Endodermal cell (in vitro differentiated cells): ENCODE results near the gene S100A12. TPM values are rescaled to one million over a fixed set of nuclear protein-coding genes. Genes with fewer than 3 reads are reported as not detected.
"Not testable (repeated sequence)": the region's sequence is repeated elsewhere in the genome, so short reads cannot be mapped to it uniquely, and the experiment has no call there.

Experiments used
- DNase-seq: peaks from one replicate; pipeline ENCODE4 v3.0.0-alpha.2; 2017
- H3K27ac ChIP-seq: 2 replicates; pipeline ENCODE4 v1.5.1; 2013; ENCODE audit warnings: mild to moderate bottlenecking, low read depth, low read length, moderate library complexity
- H3K27me3 ChIP-seq: 2 replicates; pipeline ENCODE4 v1.6.1; 2013; ENCODE audit warnings: mild to moderate bottlenecking, low read length, moderate library complexity; ENCODE audit not compliant: insufficient read depth, control insufficient read depth, poor library complexity, severe bottlenecking
- H3K36me3 ChIP-seq: 2 replicates; pipeline ENCODE4 v1.7.0; 2013; ENCODE audit warnings: mild to moderate bottlenecking, low read length, moderate library complexity; ENCODE audit not compliant: control insufficient read depth, insufficient read depth
- H3K4me1 ChIP-seq: one replicate; pipeline ENCODE4 v1.7.0; 2013; ENCODE audit warnings: low read length; ENCODE audit not compliant: control insufficient read depth, insufficient read depth
- H3K4me3 ChIP-seq: 2 replicates; pipeline ENCODE4 v1.5.1; 2013; ENCODE audit warnings: mild to moderate bottlenecking, low read length, moderate library complexity
- H3K9ac ChIP-seq: 2 replicates; pipeline ENCODE4 v1.6.1; 2013; ENCODE audit warnings: mild to moderate bottlenecking, low read length, moderate library complexity; ENCODE audit not compliant: poor library complexity, severe bottlenecking; ENCODE audit errors: extremely low read depth
- H3K9me3 ChIP-seq: 2 replicates; pipeline ENCODE4 v1.6.1; 2013; ENCODE audit warnings: mild to moderate bottlenecking, low read length, moderate library complexity; ENCODE audit not compliant: control insufficient read depth
- H3K27ac Mint-ChIP-seq: 2 replicates; pipeline ENCODE4 v1.8.0; 2020; ENCODE audit warnings: mixed read lengths
- H3K27me3 Mint-ChIP-seq: 2 replicates; pipeline ENCODE4 v1.8.0; 2021; ENCODE audit warnings: mild to moderate bottlenecking, mixed read lengths; ENCODE audit not compliant: insufficient read depth
- H3K36me3 Mint-ChIP-seq: 2 replicates; pipeline ENCODE4 v1.8.0; 2020; ENCODE audit warnings: low read depth, mixed read lengths
- H3K4me1 Mint-ChIP-seq: 2 replicates; pipeline ENCODE4 v1.8.0; 2020; ENCODE audit warnings: mixed read lengths
- H3K4me3 Mint-ChIP-seq: 2 replicates; pipeline ENCODE4 v1.8.0; 2020; ENCODE audit warnings: mild to moderate bottlenecking, moderate library complexity, mixed read lengths
- H3K9me3 Mint-ChIP-seq: 2 replicates; pipeline ENCODE4 v1.8.0; 2020; ENCODE audit warnings: mild to moderate bottlenecking, mixed read lengths
- WGBS, 2 experiments: methylation state at CpG; one replicate each; pipeline versions ENCODE4 v1.1.5 to v1.1.7; 2013; ENCODE audit warnings: missing lambda C conversion rate in 2 of 2, mixed read lengths in 1 of 2; ENCODE audit not compliant: insufficient coverage in 1 of 2, insufficient read length in 1 of 2; 5-methylcytosine and 5-hydroxymethylcytosine counted together
- total RNA-seq, 2 donors: library from RNA; stranded (reverse); fragmentation: NEBNext Ultra II Directional in 1 of 2; extraction: Animal tissue kit (Norgen Biotek cat#: 25700) in 1 of 2; gene quantifications; 2 replicates in 1 of 2; 3 replicates in 1 of 2; pipeline ENCODE4 v1.2.1, GENCODE V29; 2021
- TF ChIP-seq, protein P1 (sequence below): fragments of 200-600 bp; sonication (generic); conservative IDR thresholded peaks from 2 replicates; pipeline ENCODE4 v1.5.0; 2021; ENCODE audit warnings: antibody characterized with exemption, mild to moderate bottlenecking

The S100A12 gene
- total RNA-seq, 2 donors from 2014 or later: not detected

DNA sequence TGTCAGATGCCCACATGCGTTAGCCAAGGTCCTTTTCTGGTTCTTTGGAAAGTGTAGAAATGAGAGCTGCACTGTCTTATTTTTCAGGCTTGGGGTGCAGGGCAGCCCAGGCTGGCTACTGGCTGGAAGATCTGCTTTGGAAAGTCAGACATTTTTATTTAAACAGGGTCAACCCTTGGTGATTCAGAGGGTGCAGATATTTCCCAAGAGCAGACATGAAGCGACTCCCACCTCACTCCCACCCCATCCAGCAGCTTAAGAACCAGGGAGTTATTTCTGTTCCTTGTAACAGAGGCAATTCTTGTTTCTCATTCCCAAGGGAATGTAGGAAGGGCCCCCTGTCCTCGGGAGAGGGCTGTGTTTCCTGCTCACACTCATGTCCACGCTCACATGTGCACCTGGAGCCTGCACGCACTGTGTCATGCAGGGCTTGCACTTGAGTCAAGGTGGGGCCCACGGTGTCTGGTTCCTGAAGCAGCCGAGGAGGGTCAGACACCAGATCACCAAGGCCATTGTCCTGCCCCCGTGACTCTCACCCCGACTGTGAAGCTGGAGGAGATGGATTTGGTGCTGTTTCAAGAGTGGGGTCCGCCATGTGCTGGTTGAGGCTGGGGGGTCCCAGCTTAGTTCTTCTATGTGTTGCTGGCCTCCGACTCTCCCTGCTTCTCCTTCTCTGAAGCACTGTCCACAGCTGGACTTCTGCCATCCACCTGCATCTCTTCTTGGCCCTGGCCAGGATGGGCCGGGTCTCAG lies 41.9 kb upstream of the S100A12 start:
- Mint-ChIP-seq H3K27ac (no peak overlapping the region), H3K27me3 (peaks cover 10% of the 10 kb centered on the region), H3K36me3 (no peaks in the 10 kb centered on the region), H3K9me3 (peaks cover 2% of the 10 kb centered on the region), H3K4me3 (no peak overlapping the region), H3K4me1 (no peaks in the 10 kb centered on the region)
- no peak for DNase-seq
- 86 to 96% methylated on average over 10 to 12 of the region's 12 CpGs for WGBS, 2 experiments
- Histone ChIP-seq H3K4me1 (no peaks in the 10 kb centered on the region), H3K4me3 (no peak overlapping the region), H3K27ac (no peak overlapping the region), H3K9me3 (peaks cover 6% of the 10 kb centered on the region), H3K9ac (no peak overlapping the region), H3K36me3 (no peaks in the 10 kb centered on the region), H3K27me3 (no peaks in the 10 kb centered on the region)
- TF ChIP-seq, protein P1, sequence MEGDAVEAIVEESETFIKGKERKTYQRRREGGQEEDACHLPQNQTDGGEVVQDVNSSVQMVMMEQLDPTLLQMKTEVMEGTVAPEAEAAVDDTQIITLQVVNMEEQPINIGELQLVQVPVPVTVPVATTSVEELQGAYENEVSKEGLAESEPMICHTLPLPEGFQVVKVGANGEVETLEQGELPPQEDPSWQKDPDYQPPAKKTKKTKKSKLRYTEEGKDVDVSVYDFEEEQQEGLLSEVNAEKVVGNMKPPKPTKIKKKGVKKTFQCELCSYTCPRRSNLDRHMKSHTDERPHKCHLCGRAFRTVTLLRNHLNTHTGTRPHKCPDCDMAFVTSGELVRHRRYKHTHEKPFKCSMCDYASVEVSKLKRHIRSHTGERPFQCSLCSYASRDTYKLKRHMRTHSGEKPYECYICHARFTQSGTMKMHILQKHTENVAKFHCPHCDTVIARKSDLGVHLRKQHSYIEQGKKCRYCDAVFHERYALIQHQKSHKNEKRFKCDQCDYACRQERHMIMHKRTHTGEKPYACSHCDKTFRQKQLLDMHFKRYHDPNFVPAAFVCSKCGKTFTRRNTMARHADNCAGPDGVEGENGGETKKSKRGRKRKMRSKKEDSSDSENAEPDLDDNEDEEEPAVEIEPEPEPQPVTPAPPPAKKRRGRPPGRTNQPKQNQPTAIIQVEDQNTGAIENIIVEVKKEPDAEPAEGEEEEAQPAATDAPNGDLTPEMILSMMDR: no peak

- TF ChIP-seq, protein P1: no peak
- Histone ChIP-seq H3K9ac (no peak within 1 kb of the TSS), H3K4me3 (no peak within 1 kb of the TSS), H3K4me1 (no peaks in the 10 kb centered on the region), H3K9me3 (peaks cover 6% of the 10 kb centered on the region), H3K27me3 (no peaks in the 10 kb centered on the region), H3K27ac (no peak within 1 kb of the TSS), H3K36me3 (no peaks in the 10 kb centered on the region)
- Mint-ChIP-seq H3K4me3 (no peak within 1 kb of the TSS), H3K36me3 (no peaks in the 10 kb centered on the region), H3K4me1 (no peaks in the 10 kb centered on the region), H3K27me3 (peaks cover 9% of the 10 kb centered on the region), H3K9me3 (peaks cover 8% of the 10 kb centered on the region), H3K27ac (no peak within 1 kb of the TSS)
- WGBS, 2 experiments: 81 to 90% methylated on average over 2 to 6 of the region's 6 CpGs
- peak; percentile 25 for DNase-seq
Measured at GRCh38 chr1:153415850-153416570, 40.6 kb upstream of the S100A12 start, which contains the start of gene S100A7A. S100A7A (plus strand) TSS chr1:153416520; CDS start chr1:153418083, 1,563 bp downstream.

- not testable (repeated sequence) for H3K36me3 ChIP-seq, H3K27me3 ChIP-seq, H3K4me1 Mint-ChIP-seq, H3K9me3 Mint-ChIP-seq, H3K27ac Mint-ChIP-seq, DNase-seq, H3K9ac ChIP-seq, H3K4me3 ChIP-seq, H3K9me3 ChIP-seq, H3K4me3 Mint-ChIP-seq, H3K4me1 ChIP-seq, H3K27ac ChIP-seq, H3K36me3 Mint-ChIP-seq
- H3K27me3 Mint-ChIP-seq: peaks cover 14% of the 10 kb centered on the region
Measured at GRCh38 chr1:153413961-153414360, 38.5 kb upstream of the S100A12 start.

GRCh38 chr1:153407274-153407673 lies 31.9 kb upstream of the S100A12 start:
- H3K27ac Mint-ChIP-seq, H3K27me3 ChIP-seq, H3K9me3 ChIP-seq, H3K27ac ChIP-seq, H3K9me3 Mint-ChIP-seq, H3K36me3 ChIP-seq, H3K4me3 Mint-ChIP-seq, H3K4me1 Mint-ChIP-seq, H3K36me3 Mint-ChIP-seq, H3K9ac ChIP-seq, H3K4me3 ChIP-seq, H3K4me1 ChIP-seq: not testable (repeated sequence)
- H3K27me3 Mint-ChIP-seq: peaks cover 41% of the 10 kb centered on the region
- WGBS, 2 experiments: 78 to 84% methylated on average over 9 to 11 of the region's 11 CpGs
- peak; percentile 32 for DNase-seq

GRCh38 chr1:153405825-153406599 lies 30.6 kb upstream of the S100A12 start:
- not testable (repeated sequence) for H3K9ac ChIP-seq, H3K27me3 ChIP-seq, H3K27ac ChIP-seq, H3K4me3 Mint-ChIP-seq, H3K9me3 ChIP-seq, H3K36me3 Mint-ChIP-seq, H3K9me3 Mint-ChIP-seq, H3K4me3 ChIP-seq, H3K36me3 ChIP-seq, H3K4me1 Mint-ChIP-seq, H3K27ac Mint-ChIP-seq, H3K4me1 ChIP-seq
- peaks cover 42% of the 10 kb centered on the region for H3K27me3 Mint-ChIP-seq
- DNase-seq: peak; percentile 21
- WGBS, 2 experiments: 88 to 95% methylated on average over 3 to 6 of the region's 6 CpGs
